A673 (cell line): ENCODE results near the gene SEMA5A.

Source experiments
- CTCF ChIP-seq: fragments of 300-800, 200-600 bp; sonication (generic); conservative IDR thresholded peaks from 2 replicates; pipeline ENCODE4 v1.5.1; 2017; ENCODE audit warnings: low read depth, mild to moderate bottlenecking, antibody characterized with exemption, low read length, moderate library complexity, mixed read lengths
- EZH2 ChIP-seq: fragments of 200-600 bp; sonication (generic); IDR thresholded peaks from 2 replicates; pipeline ENCODE4 v1.6.1; 2017; ENCODE audit warnings: borderline replicate concordance, low read depth, mild to moderate bottlenecking, mixed read lengths, antibody characterized with exemption, low read length; ENCODE audit not compliant: poor library complexity, severe bottlenecking

- TF ChIP-seq CTCF (no peak), EZH2 (no peak)
Measured at GRCh38 chr5:9439531-9440292, 106.2 kb downstream of the SEMA5A start.
